HepG2 (cell line): ENCODE data around the gene CPAMD8.

Experiments
- BHLHE40 ChIP-seq: IDR thresholded peaks from 2 replicates; pipeline ENCODE4 v1.6.1; 2011; ENCODE audit warnings: low read length, improper control_type of control experiment
- FOXA1 ChIP-seq, 2 experiments: fragments of 450-650 bp in 1 of 2; sonication (generic) in 1 of 2; formaldehyde crosslinking in 1 of 2; IDR thresholded peaks; 2 replicates each; pipeline versions ENCODE4 v1.4.0 to v1.6.1; 2016 to 2020; ENCODE audit warnings: missing genetic modification reagents in 1 of 2
- JUN ChIP-seq: sonication (generic); formaldehyde crosslinking; IDR thresholded peaks from 2 replicates; pipeline ENCODE4 v1.4.0; 2020; ENCODE audit warnings: mild to moderate bottlenecking, missing genetic modification reagents
- PHF8 ChIP-seq: sonication (generic); formaldehyde crosslinking; IDR thresholded peaks from 2 replicates; pipeline ENCODE4 v1.5.0; 2020; ENCODE audit warnings: missing genetic modification reagents
- YEATS4 ChIP-seq: sonication (generic); formaldehyde crosslinking; IDR thresholded peaks from 2 replicates; pipeline ENCODE4 v1.4.0; 2020; ENCODE audit warnings: missing genetic modification reagents, borderline replicate concordance
- YY1 ChIP-seq: IDR thresholded peaks from 2 replicates; pipeline ENCODE4 v1.6.1; 2011; ENCODE audit warnings: low read length, low read depth, moderate library complexity, mild to moderate bottlenecking; ENCODE audit not compliant: insufficient read depth, insufficient replicate concordance
- ZNF12 ChIP-seq: sonication (generic); formaldehyde crosslinking; IDR thresholded peaks from 2 replicates; pipeline ENCODE4 v1.5.0; 2020; ENCODE audit warnings: missing genetic modification reagents
- ZNF549 ChIP-seq: sonication (generic); formaldehyde crosslinking; IDR thresholded peaks from 2 replicates; pipeline ENCODE4 v1.5.0; 2020; ENCODE audit warnings: missing genetic modification reagents
- TF ChIP-seq, protein P1 (sequence below): sonication (generic); formaldehyde crosslinking; IDR thresholded peaks from 2 replicates; pipeline ENCODE4 v1.5.0; 2020; ENCODE audit warnings: mild to moderate bottlenecking, missing genetic modification reagents, moderate library complexity
- TF ChIP-seq, protein P2 (sequence below): sonication (generic); formaldehyde crosslinking; IDR thresholded peaks from 2 replicates; pipeline ENCODE4 v1.4.0; 2020; ENCODE audit warnings: missing genetic modification reagents
- TF ChIP-seq, protein P3 (sequence below): IDR thresholded peaks from 2 replicates; pipeline ENCODE4 v1.6.1; 2012; ENCODE audit warnings: inconsistent platforms

DNA sequence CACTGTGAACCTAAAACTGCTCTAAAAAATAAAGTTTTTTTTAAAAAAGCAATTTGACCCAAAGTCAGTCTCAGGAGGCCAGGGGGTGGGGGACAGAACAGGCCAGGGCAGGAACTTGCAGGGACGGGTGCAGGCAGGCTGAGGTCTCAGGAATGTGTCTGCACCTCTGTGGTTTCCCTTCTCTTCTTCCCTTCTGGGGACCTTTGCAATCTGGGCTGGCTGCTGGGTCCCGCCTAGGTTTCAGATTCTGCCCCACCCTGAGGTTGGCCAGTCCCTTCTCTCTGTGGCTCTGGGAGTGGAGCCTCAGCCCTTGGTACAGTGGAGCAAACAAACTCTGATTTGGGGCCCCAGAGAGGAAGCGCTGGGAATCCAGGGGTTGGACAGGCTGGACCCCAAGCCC is 143.1 kb downstream of the CPAMD8 start:
- no peak for TF ChIP-seq ZNF12
- TF ChIP-seq, protein P1, sequence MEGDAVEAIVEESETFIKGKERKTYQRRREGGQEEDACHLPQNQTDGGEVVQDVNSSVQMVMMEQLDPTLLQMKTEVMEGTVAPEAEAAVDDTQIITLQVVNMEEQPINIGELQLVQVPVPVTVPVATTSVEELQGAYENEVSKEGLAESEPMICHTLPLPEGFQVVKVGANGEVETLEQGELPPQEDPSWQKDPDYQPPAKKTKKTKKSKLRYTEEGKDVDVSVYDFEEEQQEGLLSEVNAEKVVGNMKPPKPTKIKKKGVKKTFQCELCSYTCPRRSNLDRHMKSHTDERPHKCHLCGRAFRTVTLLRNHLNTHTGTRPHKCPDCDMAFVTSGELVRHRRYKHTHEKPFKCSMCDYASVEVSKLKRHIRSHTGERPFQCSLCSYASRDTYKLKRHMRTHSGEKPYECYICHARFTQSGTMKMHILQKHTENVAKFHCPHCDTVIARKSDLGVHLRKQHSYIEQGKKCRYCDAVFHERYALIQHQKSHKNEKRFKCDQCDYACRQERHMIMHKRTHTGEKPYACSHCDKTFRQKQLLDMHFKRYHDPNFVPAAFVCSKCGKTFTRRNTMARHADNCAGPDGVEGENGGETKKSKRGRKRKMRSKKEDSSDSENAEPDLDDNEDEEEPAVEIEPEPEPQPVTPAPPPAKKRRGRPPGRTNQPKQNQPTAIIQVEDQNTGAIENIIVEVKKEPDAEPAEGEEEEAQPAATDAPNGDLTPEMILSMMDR (CRISPR knock-in tag) = no peak
- TF ChIP-seq JUN (CRISPR knock-in tag) = no peak
- no peak for TF ChIP-seq ZNF549
- no peak for TF ChIP-seq YEATS4
- TF ChIP-seq BHLHE40 = no peak
- TF ChIP-seq, protein P2, sequence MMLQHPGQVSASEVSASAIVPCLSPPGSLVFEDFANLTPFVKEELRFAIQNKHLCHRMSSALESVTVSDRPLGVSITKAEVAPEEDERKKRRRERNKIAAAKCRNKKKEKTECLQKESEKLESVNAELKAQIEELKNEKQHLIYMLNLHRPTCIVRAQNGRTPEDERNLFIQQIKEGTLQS (CRISPR knock-in tag) = no peak
- TF ChIP-seq, protein P3, sequence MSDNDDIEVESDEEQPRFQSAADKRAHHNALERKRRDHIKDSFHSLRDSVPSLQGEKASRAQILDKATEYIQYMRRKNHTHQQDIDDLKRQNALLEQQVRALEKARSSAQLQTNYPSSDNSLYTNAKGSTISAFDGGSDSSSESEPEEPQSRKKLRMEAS = no peak
- no peak for TF ChIP-seq YY1
- TF ChIP-seq PHF8 (CRISPR knock-in tag) = no peak
- no peak for TF ChIP-seq FOXA1 (IDR thresholded peaks at IDR 0.05)
- TF ChIP-seq FOXA1 (CRISPR knock-in tag; IDR thresholded peaks at IDR 0.05) = no peak
